Activated T-cell treated with anti-CD3 and anti-CD28 coated beads, Interleukin-2, amount 50 U/mL, for 4 hours (primary cell): ENCODE results near the gene KIF6. TPM values are rescaled to one million over a fixed set of nuclear protein-coding genes. Genes with fewer than 3 reads are reported as not detected.

Experiments used
- ATAC-seq, 2 donors: fragments of 200-7000 bp; cut with Tn5 transposase; one replicate each; pipeline ENCODE4 v1.10.0; 2021
- DNase-seq: peaks from one replicate; pipeline ENCODE4 v3.0.0-alpha.2; 2020
- H3K27me3 Mint-ChIP-seq: one replicate; pipeline ENCODE4 v1.8.0; 2021; ENCODE audit warnings: low read depth, mixed read lengths
- H3K36me3 Mint-ChIP-seq: one replicate; pipeline ENCODE4 v1.8.0; 2022; ENCODE audit warnings: mixed read lengths; ENCODE audit not compliant: insufficient read depth
- H3K4me1 Mint-ChIP-seq: one replicate; pipeline ENCODE4 v1.8.0; 2021; ENCODE audit warnings: low read depth, mixed read lengths
- H3K4me3 Mint-ChIP-seq: one replicate; pipeline ENCODE4 v1.8.0; 2021; ENCODE audit warnings: mild to moderate bottlenecking, moderate library complexity, mixed read lengths
- H3K9me3 Mint-ChIP-seq: one replicate; pipeline ENCODE4 v1.8.0; 2021; ENCODE audit warnings: mixed read lengths
- total RNA-seq, 3 donors: library from RNA; stranded (reverse); gene quantifications; one replicate each; pipeline ENCODE4 v1.2.1, GENCODE V29; 2021

The KIF6 gene
- total RNA-seq, 3 donors from 2014 or later: 0.18 to 0.41 (median 0.40) TPM

- ATAC-seq (peak; percentile 48 to 71), DNase-seq (peak; percentile 17)
- Mint-ChIP-seq H3K36me3 (no peaks in the 10 kb centered on the region), H3K4me3 (no peak overlapping the region), H3K4me1 (peaks cover 1% of the 10 kb centered on the region), H3K9me3 (no peaks in the 10 kb centered on the region), H3K27me3 (peaks cover 12% of the 10 kb centered on the region)
Measured at GRCh38 chr6:39361657-39362486, 363.3 kb downstream of the KIF6 start.

GRCh38 chr6:39360378-39360777, 364.8 kb downstream of the KIF6 start:
- Mint-ChIP-seq H3K9me3 (no peaks in the 10 kb centered on the region), H3K4me3 (no peak overlapping the region), H3K27me3 (peaks cover 9% of the 10 kb centered on the region), H3K4me1 (peaks cover 1% of the 10 kb centered on the region), H3K36me3 (no peaks in the 10 kb centered on the region)
- ATAC-seq: no peak
- DNase-seq: no peak

DNA sequence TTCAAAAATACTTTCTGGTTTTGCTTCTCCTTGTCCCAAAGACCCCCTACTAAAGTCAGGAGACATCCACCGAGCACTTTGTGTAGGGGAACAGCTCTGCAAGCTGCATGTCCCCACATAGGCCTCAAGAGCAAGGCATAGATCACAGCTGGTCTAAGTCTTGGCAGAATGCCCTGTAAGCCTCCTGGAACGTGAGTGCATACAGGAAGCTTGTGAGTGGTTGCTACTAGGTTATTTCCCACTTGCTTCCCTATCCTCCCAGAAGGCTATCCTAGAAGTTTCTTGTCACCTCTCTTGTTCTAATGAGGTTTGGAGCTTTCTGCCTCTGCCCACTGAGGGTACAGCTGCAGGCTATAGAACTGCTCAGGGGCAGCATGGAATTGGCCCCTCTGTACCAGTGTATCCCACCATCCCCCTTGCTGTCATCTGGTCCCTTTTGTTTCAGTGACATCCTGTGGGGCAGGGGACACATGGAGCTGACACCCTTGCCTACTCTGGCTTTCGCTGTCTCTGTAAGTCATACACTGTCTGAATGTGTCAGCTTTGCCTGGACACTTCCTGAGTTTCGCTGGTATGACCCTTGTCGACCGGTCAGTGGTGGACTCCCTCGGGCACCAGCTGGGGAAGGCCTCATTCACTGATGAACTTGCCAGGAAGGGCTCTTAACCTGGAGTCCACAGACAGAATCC, 367.1 kb downstream of the KIF6 start:
- DNase-seq (no peak), ATAC-seq (no peak)
- no peak overlapping the region for H3K4me3 Mint-ChIP-seq
- peaks cover 5% of the 10 kb centered on the region for H3K27me3 Mint-ChIP-seq
- peaks cover 1% of the 10 kb centered on the region for H3K4me1 Mint-ChIP-seq
- no peaks in the 10 kb centered on the region for H3K36me3 Mint-ChIP-seq
- H3K9me3 Mint-ChIP-seq: no peaks in the 10 kb centered on the region

DNA sequence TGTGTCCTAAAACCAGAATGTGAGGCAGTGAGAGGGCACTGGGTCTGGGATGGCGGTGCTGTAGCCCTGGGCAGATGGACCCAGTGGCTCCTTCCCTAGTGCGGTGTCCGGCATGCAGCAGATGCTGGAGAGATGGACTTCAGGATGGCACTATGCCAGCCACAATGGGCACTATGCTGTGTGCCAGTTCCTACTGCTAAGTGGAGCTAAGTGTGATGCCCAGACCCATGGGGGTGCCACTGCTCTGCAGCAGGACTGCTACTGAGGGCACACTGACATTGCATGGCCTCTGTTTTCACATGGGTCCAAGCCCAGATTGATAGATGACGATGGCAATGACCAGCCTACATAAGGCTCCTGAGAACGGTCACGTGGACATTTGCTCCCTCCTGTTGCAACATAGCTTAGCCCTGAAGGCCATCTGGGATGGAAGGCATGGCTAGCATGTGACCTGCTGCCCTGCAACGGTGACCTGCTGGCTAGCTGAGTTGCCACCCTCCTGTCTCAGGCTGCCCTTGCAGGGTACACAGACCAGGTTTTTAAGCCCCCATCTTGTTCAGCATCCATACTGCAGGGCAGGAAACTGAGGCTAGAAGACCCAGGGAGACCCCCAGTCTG, 371.4 kb downstream of the KIF6 start:
- Mint-ChIP-seq H3K4me3 (no peak overlapping the region), H3K9me3 (no peaks in the 10 kb centered on the region), H3K36me3 (no peaks in the 10 kb centered on the region), H3K4me1 (no peaks in the 10 kb centered on the region), H3K27me3 (no peaks in the 10 kb centered on the region)
- DNase-seq (no peak), ATAC-seq (no peak)

- Mint-ChIP-seq H3K9me3 (no peaks in the 10 kb centered on the region), H3K4me1 (no peaks in the 10 kb centered on the region), H3K27me3 (peaks cover 4% of the 10 kb centered on the region), H3K4me3 (no peak overlapping the region), H3K36me3 (no peaks in the 10 kb centered on the region)
- no peak for DNase-seq
- ATAC-seq: no peak
Measured at GRCh38 chr6:39350723-39351505, 374.3 kb downstream of the KIF6 start.

DNA sequence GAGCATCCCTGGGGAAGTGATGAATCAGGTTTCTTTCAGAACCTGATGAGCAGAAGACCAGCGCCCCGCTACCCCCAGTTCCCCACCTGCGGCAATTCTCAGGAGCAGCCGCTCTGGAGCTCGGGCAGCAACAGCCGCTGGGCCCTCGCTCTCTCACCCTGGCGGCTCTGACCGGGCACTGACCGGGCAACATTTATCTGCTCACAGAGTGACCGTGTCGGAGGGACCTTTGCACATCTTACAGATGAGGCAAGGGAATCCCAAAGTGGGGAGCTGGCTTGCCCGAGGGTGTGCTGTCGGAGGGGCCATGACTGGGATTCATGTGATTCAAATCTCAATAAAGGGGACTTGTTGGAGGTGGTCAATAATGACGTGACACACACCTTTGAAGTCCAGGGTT, 376.5 kb downstream of the KIF6 start:
- no peaks in the 10 kb centered on the region for H3K4me1 Mint-ChIP-seq
- DNase-seq (no peak), ATAC-seq (no peak)
- no peaks in the 10 kb centered on the region for H3K36me3 Mint-ChIP-seq
- H3K9me3 Mint-ChIP-seq: no peaks in the 10 kb centered on the region
- peaks cover 4% of the 10 kb centered on the region for H3K27me3 Mint-ChIP-seq
- H3K4me3 Mint-ChIP-seq: no peak overlapping the region

DNA sequence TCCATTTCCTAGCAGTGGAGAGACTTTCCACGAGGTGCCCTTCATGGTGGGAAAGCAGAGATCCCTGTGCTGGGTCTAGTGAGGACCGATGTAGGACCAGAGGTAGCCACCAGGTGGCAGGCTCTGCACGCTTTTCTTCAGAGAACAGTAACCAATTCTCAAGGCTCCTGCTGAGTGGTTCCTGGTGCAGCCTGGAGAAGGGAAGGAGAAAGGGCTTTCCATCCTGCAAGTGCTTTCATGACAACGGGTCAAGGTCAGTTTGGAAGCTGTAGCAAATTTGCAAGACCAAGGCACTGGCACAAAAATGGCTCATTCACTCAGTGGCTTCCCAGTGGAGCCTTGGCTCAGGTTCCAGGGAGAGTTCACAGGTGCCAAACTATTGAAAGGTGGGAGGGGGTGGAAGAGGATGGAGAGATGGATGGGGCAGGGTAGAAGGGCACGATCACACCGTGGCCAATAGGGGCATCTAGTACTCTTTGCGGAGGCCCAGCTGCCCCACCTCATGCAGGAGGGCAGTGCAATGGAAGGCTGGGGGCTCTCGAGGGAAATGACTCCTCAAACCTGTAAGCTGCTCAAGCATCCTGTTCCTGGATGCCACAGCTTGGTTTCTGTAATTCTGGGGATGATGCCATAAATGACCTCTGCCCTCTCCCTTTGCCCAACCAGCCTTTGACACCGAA, 377.2 kb downstream of the KIF6 start:
- H3K4me1 Mint-ChIP-seq: peaks cover 2% of the 10 kb centered on the region
- H3K9me3 Mint-ChIP-seq: no peaks in the 10 kb centered on the region
- ATAC-seq (peak in 1 of 2 donors; percentile 71), DNase-seq (peak; percentile 41)
- no peaks in the 10 kb centered on the region for H3K36me3 Mint-ChIP-seq
- H3K27me3 Mint-ChIP-seq: peaks cover 4% of the 10 kb centered on the region
- H3K4me3 Mint-ChIP-seq: no peak overlapping the region

GRCh38 chr6:39347206-39347605, 378.0 kb downstream of the KIF6 start:
- H3K27me3 Mint-ChIP-seq: peaks cover 4% of the 10 kb centered on the region

DNA sequence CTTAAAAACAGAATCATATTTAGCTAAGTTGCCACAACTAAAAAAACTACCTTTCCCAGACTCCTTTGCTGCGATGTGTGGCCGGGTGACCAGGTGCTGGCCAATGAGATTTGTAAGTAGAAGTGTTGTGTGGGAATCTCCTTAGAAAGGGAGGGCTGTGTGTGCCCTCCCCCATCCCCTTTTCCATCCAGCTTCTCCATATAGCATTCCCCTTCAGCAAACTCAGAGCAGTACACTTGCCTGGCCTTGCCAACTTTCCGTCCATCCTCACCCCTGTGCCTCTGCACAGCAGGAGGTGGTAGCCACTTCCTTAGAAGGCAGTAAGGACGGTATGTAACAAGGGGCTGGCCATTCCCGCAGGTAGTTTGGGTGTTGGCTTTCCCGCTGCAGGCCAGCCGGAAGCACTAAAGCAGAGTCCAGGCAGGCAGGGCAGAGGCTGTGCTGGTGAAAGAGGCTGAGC, 380.4 kb downstream of the KIF6 start:
- DNase-seq: no peak
- peaks cover 4% of the 10 kb centered on the region for H3K27me3 Mint-ChIP-seq
- H3K9me3 Mint-ChIP-seq: no peaks in the 10 kb centered on the region
- no peak overlapping the region for H3K4me3 Mint-ChIP-seq
- no peak for ATAC-seq
- no peaks in the 10 kb centered on the region for H3K36me3 Mint-ChIP-seq
- peaks cover 2% of the 10 kb centered on the region for H3K4me1 Mint-ChIP-seq

More at GRCh38 chr6:39347206-39347605, 378.0 kb downstream of the KIF6 start:
- H3K9me3 Mint-ChIP-seq: no peaks in the 10 kb centered on the region
- peaks cover 2% of the 10 kb centered on the region for H3K4me1 Mint-ChIP-seq
- no peaks in the 10 kb centered on the region for H3K36me3 Mint-ChIP-seq
- no peak overlapping the region for H3K4me3 Mint-ChIP-seq
- ATAC-seq (no peak), DNase-seq (no peak)

GRCh38 chr6:39343396-39343870, 381.8 kb downstream of the KIF6 start:
- no peak for DNase-seq
- Mint-ChIP-seq H3K27me3 (peaks cover 15% of the 10 kb centered on the region), H3K4me1 (peaks cover 3% of the 10 kb centered on the region), H3K36me3 (no peaks in the 10 kb centered on the region), H3K4me3 (no peak overlapping the region), H3K9me3 (no peaks in the 10 kb centered on the region)
- no peak for ATAC-seq

GRCh38 chr6:39342692-39343395, 382.4 kb downstream of the KIF6 start:
- ATAC-seq: no peak
- Mint-ChIP-seq H3K36me3 (no peaks in the 10 kb centered on the region), H3K9me3 (no peaks in the 10 kb centered on the region)

GRCh38 chr6:39341937-39342336, 383.3 kb downstream of the KIF6 start:
- Mint-ChIP-seq H3K9me3 (no peaks in the 10 kb centered on the region), H3K4me1 (peaks cover 6% of the 10 kb centered on the region), H3K27me3 (peaks cover 19% of the 10 kb centered on the region), H3K36me3 (no peaks in the 10 kb centered on the region), H3K4me3 (no peak overlapping the region)
- no peak for DNase-seq
- ATAC-seq: no peak

More at GRCh38 chr6:39342692-39343395, 382.4 kb downstream of the KIF6 start:
- Mint-ChIP-seq H3K4me1 (peaks cover 6% of the 10 kb centered on the region), H3K27me3 (peaks cover 18% of the 10 kb centered on the region), H3K4me3 (no peak overlapping the region)
- DNase-seq: no peak

GRCh38 chr6:39341352-39341751, 383.9 kb downstream of the KIF6 start:
- no peak for DNase-seq
- no peaks in the 10 kb centered on the region for H3K9me3 Mint-ChIP-seq
- peaks cover 19% of the 10 kb centered on the region for H3K27me3 Mint-ChIP-seq
- H3K36me3 Mint-ChIP-seq: no peaks in the 10 kb centered on the region
- H3K4me1 Mint-ChIP-seq: peaks cover 10% of the 10 kb centered on the region
- no peak for ATAC-seq
- no peak overlapping the region for H3K4me3 Mint-ChIP-seq
